OCI-LY7 (cell line): ENCODE measurements around the gene ASCC1.

Experiments
- CTCF ChIP-seq: fragments of 200-600 bp; sonication (generic); conservative IDR thresholded peaks from 2 replicates; pipeline ENCODE4 v1.5.1; 2014; ENCODE audit warnings: mild to moderate bottlenecking, antibody characterized with exemption, low read length, moderate library complexity, mixed read lengths
- EZH2phosphoT487 ChIP-seq: fragments of 200-600 bp; sonication (generic); IDR thresholded peaks from 2 replicates; pipeline ENCODE4 v1.6.1; 2018; ENCODE audit warnings: low read depth, borderline replicate concordance, mild to moderate bottlenecking, mixed run types, antibody characterized with exemption, low read length, moderate library complexity, mixed read lengths

DNA sequence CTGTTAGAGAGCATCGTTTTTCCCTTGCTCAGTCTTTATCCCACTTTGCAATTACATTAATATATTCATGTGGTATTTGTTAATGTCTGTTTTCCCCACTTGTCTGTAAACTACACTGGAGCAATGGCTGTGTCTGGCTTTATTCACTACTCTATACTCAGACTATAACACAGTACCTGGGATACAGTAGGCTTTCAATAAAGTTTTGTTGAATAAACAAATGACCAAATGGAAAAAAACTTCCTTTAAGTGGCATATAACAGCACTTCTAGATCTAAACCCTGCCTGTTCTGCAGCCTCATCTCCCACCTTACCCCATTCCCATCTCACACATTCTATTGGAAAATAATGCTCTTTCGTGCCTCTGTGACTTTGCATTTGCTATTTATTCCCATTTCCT is 70.4 kb downstream of the ASCC1 start:
- TF ChIP-seq CTCF: no peak
- no peak for TF ChIP-seq EZH2phosphoT487
